ENCODE measurements around the gene PGC.

DNA sequence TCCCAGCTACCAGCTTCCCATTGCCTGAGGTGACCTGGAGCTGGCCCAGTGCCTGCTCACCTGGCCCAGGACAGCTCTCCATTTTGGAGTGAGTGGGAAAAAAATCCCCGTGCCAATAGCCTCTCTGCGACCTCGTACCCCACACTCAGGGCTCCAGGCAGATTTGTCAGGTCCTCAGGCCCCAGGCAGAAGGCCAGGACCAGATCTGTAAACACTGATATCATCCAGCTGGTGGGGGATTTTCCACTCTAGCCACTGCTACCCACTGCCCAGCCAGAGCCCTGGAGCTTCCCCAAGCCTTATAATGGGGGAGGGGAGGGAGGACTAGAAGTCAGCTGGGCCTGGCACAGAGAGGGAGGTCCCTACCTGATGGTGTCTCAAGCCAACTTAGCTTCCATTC, 1.3 kb upstream of the PGC start:
- no peak for TF ChIP-seq CTCF (IDR thresholded peaks at IDR 0.05)
- TF ChIP-seq POLR2AphosphoS5 (IDR thresholded peaks at IDR 0.05): no peak
